BJ (cell line): ENCODE results near the gene LMTK3. TPM values are rescaled to one million over a fixed set of nuclear protein-coding genes. Genes with fewer than 3 reads are reported as not detected.

Experiments used
- CTCF ChIA-PET: fragments of 350-600 bp; formaldehyde crosslinking; extraction: SDS; loops from one replicate; lab custom pipeline; 2021; ENCODE audit warnings: antibody characterized with exemption, inconsistent platforms; lab: Yijun Ruan, JAX
- POLR2A ChIA-PET: fragments of 300-600 bp; sonication (Branson Sonifier 250); formaldehyde crosslinking; extraction: SDS; loops from one replicate; lab custom pipeline; 2021; ENCODE audit warnings: antibody characterized with exemption; lab: Charles Lee
- DNase-seq: peaks from one replicate; pipeline ENCODE4 v3.0.0-alpha.2; 2011; ENCODE audit warnings: low read depth
- H3K27me3 ChIP-seq: 2 replicates; pipeline ENCODE4 v1.6.0; 2011; ENCODE audit warnings: low read length; ENCODE audit not compliant: control insufficient read depth, insufficient read depth
- H3K36me3 ChIP-seq: 2 replicates; pipeline ENCODE4 v1.5.1; 2011; ENCODE audit warnings: low read length; ENCODE audit not compliant: control insufficient read depth, insufficient read depth
- H3K4me3 ChIP-seq: 2 replicates; pipeline ENCODE4 v1.5.1; 2011; ENCODE audit warnings: low read depth, mild to moderate bottlenecking, control low read depth, low read length
- polyA plus RNA-seq: library from polyadenylated mRNA; depleted of rRNA; stranded (reverse); fragments of >200 nt; gene quantifications from 2 replicates; pipeline ENCODE4 v1.2.3, GENCODE V29; 2011
- TF ChIP-seq, protein P1 (sequence below): IDR thresholded peaks from 2 replicates; pipeline ENCODE4 v1.5.1; 2011; ENCODE audit warnings: low read depth, mild to moderate bottlenecking, control low read depth, inconsistent platforms, low read length, moderate library complexity; ENCODE audit not compliant: insufficient read depth

Gene LMTK3
- polyA plus RNA-seq, 1 experiment, result not detected

DNA sequence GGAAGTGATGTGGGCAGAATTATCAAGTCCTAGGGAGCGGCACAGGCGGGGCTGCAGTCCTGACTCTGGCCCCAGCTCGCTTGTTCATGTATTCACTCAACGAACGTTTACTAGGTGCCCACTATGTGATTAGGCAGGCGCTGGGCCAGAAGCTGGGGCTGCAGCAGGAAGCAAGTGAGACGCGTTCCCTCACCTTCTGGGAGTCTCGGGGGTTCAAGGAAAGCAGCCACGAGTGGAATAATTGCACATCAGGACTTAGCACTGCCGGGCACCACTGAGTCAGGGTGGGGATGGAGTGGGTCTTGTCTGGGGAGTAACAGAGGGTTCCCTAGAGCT, 2.5 kb upstream of the LMTK3 start:
- ChIA-PET POLR2A (interaction anchor here (0.6 kb wide), 1 partner anchor 21 kb away, joined by 3 read pairs; no protein-coding TSS in a partner anchor), CTCF (interaction anchor here (0.6 to 1.6 kb wide), 2 partner anchors 9 to 71 kb away, joined by 3 to 6 read pairs; no protein-coding TSS in a partner anchor)
- Histone ChIP-seq H3K27me3 (peaks cover 21% of the 10 kb centered on the region), H3K36me3 (no peaks in the 10 kb centered on the region), H3K4me3 (no peak overlapping the region)
- no peak for DNase-seq
- TF ChIP-seq, protein P1, sequence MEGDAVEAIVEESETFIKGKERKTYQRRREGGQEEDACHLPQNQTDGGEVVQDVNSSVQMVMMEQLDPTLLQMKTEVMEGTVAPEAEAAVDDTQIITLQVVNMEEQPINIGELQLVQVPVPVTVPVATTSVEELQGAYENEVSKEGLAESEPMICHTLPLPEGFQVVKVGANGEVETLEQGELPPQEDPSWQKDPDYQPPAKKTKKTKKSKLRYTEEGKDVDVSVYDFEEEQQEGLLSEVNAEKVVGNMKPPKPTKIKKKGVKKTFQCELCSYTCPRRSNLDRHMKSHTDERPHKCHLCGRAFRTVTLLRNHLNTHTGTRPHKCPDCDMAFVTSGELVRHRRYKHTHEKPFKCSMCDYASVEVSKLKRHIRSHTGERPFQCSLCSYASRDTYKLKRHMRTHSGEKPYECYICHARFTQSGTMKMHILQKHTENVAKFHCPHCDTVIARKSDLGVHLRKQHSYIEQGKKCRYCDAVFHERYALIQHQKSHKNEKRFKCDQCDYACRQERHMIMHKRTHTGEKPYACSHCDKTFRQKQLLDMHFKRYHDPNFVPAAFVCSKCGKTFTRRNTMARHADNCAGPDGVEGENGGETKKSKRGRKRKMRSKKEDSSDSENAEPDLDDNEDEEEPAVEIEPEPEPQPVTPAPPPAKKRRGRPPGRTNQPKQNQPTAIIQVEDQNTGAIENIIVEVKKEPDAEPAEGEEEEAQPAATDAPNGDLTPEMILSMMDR, result no peak

DNA sequence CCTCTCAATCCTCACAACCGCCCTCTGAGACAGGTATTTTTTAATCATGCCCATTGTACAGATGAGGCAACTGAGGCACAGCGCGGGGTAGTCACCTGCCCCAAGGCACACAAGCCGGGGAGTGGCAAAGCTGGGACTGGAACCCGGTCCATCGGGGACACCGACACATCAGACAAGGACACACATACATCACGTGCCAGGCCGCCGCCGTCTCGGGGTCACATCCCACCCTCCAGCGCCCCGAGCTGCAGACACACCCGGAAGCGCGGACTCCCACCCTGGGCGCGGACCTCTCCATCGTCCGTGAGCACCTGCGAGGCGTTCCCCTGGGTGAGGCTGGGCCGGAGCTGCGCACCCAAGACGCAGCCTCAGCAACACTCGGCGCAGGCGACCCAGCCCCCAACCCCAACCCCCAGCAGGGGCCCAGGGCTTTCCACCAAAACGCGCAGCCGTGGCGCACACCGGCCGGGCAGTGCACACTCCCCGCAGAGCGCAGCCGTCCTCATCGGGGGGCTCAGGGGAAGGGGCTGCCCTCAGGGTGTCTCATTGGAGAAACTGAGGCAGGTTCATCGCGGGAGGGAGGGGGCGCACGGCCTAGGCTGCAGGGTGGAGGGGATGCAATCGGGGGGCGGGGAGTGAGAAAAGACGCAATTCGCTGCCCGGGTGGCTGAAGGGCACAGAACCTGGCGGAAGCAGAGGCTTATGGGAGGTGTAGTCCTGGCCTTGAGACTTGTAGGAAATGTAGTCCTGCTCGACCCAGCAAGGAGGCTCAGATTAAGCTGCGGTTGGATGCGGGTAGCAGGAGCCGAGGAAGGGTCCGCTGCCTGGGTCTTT, 1.9 kb upstream of the LMTK3 start:
- H3K27me3 ChIP-seq, result peaks cover 21% of the 10 kb centered on the region
- DNase-seq, result no peak
- ChIA-PET POLR2A (interaction anchor here (0.6 kb wide), 1 partner anchor 20 kb away, joined by 3 read pairs; no protein-coding TSS in a partner anchor), CTCF (interaction anchor here (0.6 to 1.6 kb wide), 2 partner anchors 9 to 71 kb away, joined by 3 to 6 read pairs; no protein-coding TSS in a partner anchor)
- no peaks in the 10 kb centered on the region for H3K36me3 ChIP-seq
- TF ChIP-seq, protein P1, result no peak
- peak overlapping the region; percentile 67 for H3K4me3 ChIP-seq

DNA sequence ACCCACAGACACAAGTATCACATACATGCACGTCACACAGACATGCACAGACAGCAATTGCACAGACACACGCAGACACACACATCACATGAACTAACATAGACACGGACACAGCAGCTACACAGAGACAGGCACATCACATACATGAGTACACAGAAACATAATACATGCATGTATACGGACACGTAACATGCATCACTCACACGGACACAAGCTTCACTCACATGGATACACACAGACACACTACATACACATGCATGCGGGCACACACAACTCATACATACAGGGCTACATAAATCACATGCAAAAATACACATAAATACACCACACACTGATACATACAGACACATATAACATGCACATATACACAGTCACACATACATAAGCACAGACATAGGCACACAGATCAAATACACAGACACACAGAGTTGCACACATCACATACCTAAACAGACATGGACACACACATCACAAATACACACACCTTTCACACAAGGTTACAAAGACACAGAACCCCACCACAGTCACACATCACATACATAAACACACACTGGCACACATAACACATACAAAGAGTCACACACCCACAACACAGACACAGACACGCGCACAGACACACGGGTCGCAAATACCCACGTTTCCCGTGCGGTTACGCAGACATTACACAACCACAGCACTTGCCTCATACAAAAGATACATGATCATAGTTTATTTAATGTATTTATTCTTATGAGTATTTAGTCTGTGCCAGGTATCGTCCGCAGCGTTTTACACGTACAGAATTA, 1.1 kb upstream of the LMTK3 start:
- ChIA-PET CTCF (interaction anchor here (0.9 to 1.6 kb wide), 2 partner anchors 72 to 74 kb away, joined by 3 to 6 read pairs; no protein-coding TSS in a partner anchor), POLR2A (no interaction called here)
- DNase-seq, result no peak
- TF ChIP-seq, protein P1, result no peak
- H3K27me3 ChIP-seq, result peaks cover 21% of the 10 kb centered on the region
- no peaks in the 10 kb centered on the region for H3K36me3 ChIP-seq
- no peak overlapping the region for H3K4me3 ChIP-seq

DNA sequence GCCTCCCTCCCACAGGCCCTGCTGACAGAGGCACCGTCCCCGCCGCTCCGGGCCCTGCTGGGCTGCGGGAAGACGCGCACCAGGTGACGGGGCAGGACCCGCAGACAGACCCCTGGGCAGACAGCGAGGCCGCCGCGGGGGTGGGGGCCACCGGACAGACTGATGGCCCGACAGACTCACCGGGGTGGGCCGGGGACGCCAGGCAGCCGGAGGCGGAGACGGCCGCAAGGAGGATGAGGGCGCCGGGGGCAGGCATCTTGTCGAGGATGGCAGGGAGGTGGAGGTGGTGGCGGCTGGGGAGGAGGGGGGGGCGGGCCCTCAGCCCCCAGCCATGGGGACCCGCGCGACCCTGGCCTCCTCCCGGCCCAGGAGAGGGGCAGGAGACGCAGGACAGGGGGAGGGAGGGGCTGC, 309 bp downstream of the LMTK3 start:
- ChIA-PET POLR2A (no interaction called here), CTCF (interaction anchor here (7.8 kb wide), 1 partner anchor 73 kb away, joined by 226 read pairs; no protein-coding TSS in a partner anchor)
- TF ChIP-seq, protein P1, result no peak

More for the DNA sequence above, 309 bp downstream of the LMTK3 start:
- Histone ChIP-seq H3K27me3 (peaks cover 21% of the 10 kb centered on the region), H3K36me3 (no peaks in the 10 kb centered on the region), H3K4me3 (no peak overlapping the region)
- DNase-seq, result no peak
